HepG2 (cell line): ENCODE data around the gene CTNNA1. TPM values are rescaled to one million over a fixed set of nuclear protein-coding genes. Genes with fewer than 3 reads are reported as not detected.

ENCODE experiments used
- ATAC-seq: fragments of 200-7000 bp; cut with Tn5 transposase; 3 replicates; pipeline ENCODE4 v1.9.1; 2020; ENCODE audit warnings: mild to moderate bottlenecking, moderate library complexity
- BruUV-seq: library from RNA; stranded (reverse); fragments of 400-500 nt; replicated peaks from 2 replicates; lab custom pipeline; 2021; lab: Mats Ljungman, UMichigan
- CTCF ChIA-PET: fragments of 300-600 bp; formaldehyde crosslinking; extraction: SDS; loops from one replicate; lab custom pipeline; 2021; ENCODE audit warnings: low total read pairs, inconsistent platforms, low intra/inter-chr PET ratio; lab: Yijun Ruan, JAX
- POLR2A ChIA-PET: fragments of 350-600 bp; sonication (Branson Sonifier 250); formaldehyde crosslinking; loops from one replicate; lab custom pipeline; 2020; ENCODE audit warnings: antibody characterized with exemption, inconsistent platforms; lab: Yijun Ruan, JAX
- DNase-seq: peaks from one replicate; pipeline ENCODE4 v3.0.0-alpha.2; 2015; ENCODE audit warnings: low spot score
- FAIRE-seq: peaks from 3 replicates; lab custom pipeline; 2011; peaks lifted over from hg19 to GRCh38; lab: Jason Lieb, UNC
- H2AFZ ChIP-seq: one replicate; pipeline ENCODE4 v1.6.1; 2011; ENCODE audit warnings: low read length, inconsistent platforms
- H3K27ac ChIP-seq: fragments of 300-600 bp; 3 replicates; pipeline ENCODE4 v1.8.0; 2011; ENCODE audit warnings: mixed run types, mild to moderate bottlenecking, mixed read lengths, low read length, inconsistent platforms; ENCODE audit not compliant: insufficient read depth; ENCODE audit errors: extremely low read length
- H3K27me3 ChIP-seq, 2 experiments: fragments of 200-600 bp in 1 of 2; 2 replicates in 1 of 2; 3 replicates in 1 of 2; pipeline versions ENCODE4 v1.6.0 to v1.8.0; 2011; ENCODE audit warnings: low read length in 2 of 2, mild to moderate bottlenecking in 2 of 2, moderate library complexity in 2 of 2, inconsistent platforms in 1 of 2; ENCODE audit not compliant: insufficient read depth in 2 of 2, control insufficient read depth in 1 of 2
- H3K36me3 ChIP-seq, 2 experiments: fragments of 200-600 bp in 1 of 2; replicated peaks in 1 of 2; 2 replicates in 1 of 2; 3 replicates in 1 of 2; pipeline versions ENCODE4 v1.5.1 to v1.8.0; 2011; ENCODE audit warnings: low read length in 2 of 2, inconsistent platforms in 1 of 2; ENCODE audit not compliant: insufficient read depth in 2 of 2, control insufficient read depth in 1 of 2
- H3K4me1 ChIP-seq: 2 replicates; pipeline ENCODE4 v1.5.1; 2012; ENCODE audit warnings: low read length, inconsistent platforms; ENCODE audit not compliant: insufficient read depth
- H3K4me2 ChIP-seq: 2 replicates; pipeline ENCODE4 v1.6.0; 2011; ENCODE audit warnings: low read depth, low read length, inconsistent platforms
- H3K4me3 ChIP-seq, 3 experiments: fragments of 200-600 bp in 1 of 3; sonication (generic), shearing (Covaris generic) in 1 of 3; replicated peaks in 1 of 3; 2 replicates each; pipeline ENCODE4 v1.5.1; 2011 to 2016; ENCODE audit warnings: low read length in 3 of 3, inconsistent platforms in 2 of 3, low read depth in 2 of 3, mild to moderate bottlenecking in 2 of 3, control low read depth in 1 of 3, mixed read lengths in 1 of 3; ENCODE audit not compliant: insufficient read depth in 1 of 3
- H3K79me2 ChIP-seq: one replicate; pipeline ENCODE4 v1.6.1; 2011; ENCODE audit warnings: low read length, inconsistent platforms; ENCODE audit not compliant: insufficient read depth
- H3K9ac ChIP-seq: 2 replicates; pipeline ENCODE4 v1.6.0; 2011; ENCODE audit warnings: mild to moderate bottlenecking, low read depth, low read length, inconsistent platforms; ENCODE audit not compliant: insufficient read depth
- H3K9me3 ChIP-seq: 2 replicates; pipeline ENCODE4 v1.5.1; 2012; ENCODE audit warnings: mild to moderate bottlenecking, low read length
- H4K20me1 ChIP-seq: 2 replicates; pipeline ENCODE4 v1.6.0; 2011; ENCODE audit warnings: inconsistent platforms, mild to moderate bottlenecking, low read length, moderate library complexity; ENCODE audit not compliant: insufficient read depth
- BHLHE40 ChIP-seq: IDR thresholded peaks from 2 replicates; pipeline ENCODE4 v1.6.1; 2011; ENCODE audit warnings: low read length, improper control_type of control experiment
- CEBPG ChIP-seq: IDR thresholded peaks from 2 replicates; pipeline ENCODE4 v1.6.1; 2016
- CENPT ChIP-seq: sonication (generic); formaldehyde crosslinking; IDR thresholded peaks from 2 replicates; pipeline ENCODE4 v1.8.0; 2022; ENCODE audit warnings: low read depth, mild to moderate bottlenecking, moderate library complexity, missing genetic modification reagents
- CREB1 ChIP-seq, 2 experiments: fragments of 450-650 bp in 1 of 2; IDR thresholded peaks; 2 replicates each; pipeline ENCODE4 v1.6.1; 2016 to 2017; ENCODE audit warnings: control low read depth in 1 of 2, mild to moderate bottlenecking in 1 of 2, missing compliant biosample characterization in 1 of 2, missing genetic modification characterization in 1 of 2
- MIXL1 ChIP-seq: IDR thresholded peaks from 2 replicates; pipeline ENCODE4 v1.6.1; 2016
- SP140L ChIP-seq: sonication (generic); formaldehyde crosslinking; IDR thresholded peaks from 2 replicates; pipeline ENCODE4 v1.4.0; 2020; ENCODE audit warnings: missing genetic modification reagents, borderline replicate concordance
- ZBTB7B ChIP-seq: sonication (generic); formaldehyde crosslinking; IDR thresholded peaks from 2 replicates; pipeline ENCODE4 v1.4.0; 2020; ENCODE audit warnings: missing genetic modification reagents
- ZNF775 ChIP-seq: sonication (generic); formaldehyde crosslinking; IDR thresholded peaks from 2 replicates; pipeline ENCODE4 v1.4.0; 2020; ENCODE audit warnings: missing genetic modification reagents, mild to moderate bottlenecking, moderate library complexity, borderline replicate concordance
- in situ Hi-C: cut with HindIII; loops from 2 replicates; pipeline ENCODE4 v1.10.0; 2017; ENCODE audit warnings: low pct_unique_long_range_greater_than_20kb; ENCODE audit not compliant: extremely low pct_ligation_motif_present
- intact Hi-C: fragments of 100-400 bp; cut with micrococcal nuclease; formaldehyde crosslinking; loops from one replicate; pipeline ENCODE4 v1.10.0; 2022; ENCODE audit not compliant: unreplicated experiment
- polyA plus RNA-seq, 8 experiments: library from polyadenylated mRNA; depleted of rRNA in 3 of 8; stranded (reverse) in 7 of 8; unstranded in 1 of 8; fragments of >200 nt; fragmentation: Illumina TruSeq in 4 of 8; extraction: Trizol in 4 of 8; gene quantifications; 2 replicates each; pipeline versions ENCODE4 v1.2.1 to v1.2.3, GENCODE V29; 2011 to 2016; ENCODE audit warnings: low read depth in 4 of 8, missing spikeins in 1 of 8, mixed read lengths in 1 of 8; ENCODE audit not compliant: insufficient read depth in 1 of 8
- total RNA-seq, 5 experiments: library from RNA; depleted of rRNA; stranded (reverse); fragments of >200 nt; fragmentation: Illumina TruSeq; extraction: Trizol; gene quantifications; 2 replicates each; pipeline ENCODE4 v1.2.3, GENCODE V29; 2016; ENCODE audit warnings: low read depth in 1 of 5
- TF ChIP-seq, protein P1 (sequence below): sonication (generic); formaldehyde crosslinking; IDR thresholded peaks from 2 replicates; pipeline ENCODE4 v1.5.0; 2020; ENCODE audit warnings: missing genetic modification reagents
- TF ChIP-seq, protein P2 (sequence below): sonication (generic); formaldehyde crosslinking; IDR thresholded peaks from 2 replicates; pipeline ENCODE4 v1.8.0; 2022; ENCODE audit warnings: missing genetic modification reagents, mild to moderate bottlenecking, inconsistent platforms, borderline replicate concordance
- TF ChIP-seq, protein P3 (sequence below): sonication (generic); formaldehyde crosslinking; IDR thresholded peaks from 2 replicates; pipeline ENCODE4 v1.8.1; 2022; ENCODE audit warnings: low read depth, mild to moderate bottlenecking, missing genetic modification reagents

CTNNA1 gene
- total and polyA plus RNA-seq, 2 of the 13 experiments (the other 11 are each of a cell fraction or from before 2014, with no cell fraction given), result 66.8 to 162 TPM

DNA sequence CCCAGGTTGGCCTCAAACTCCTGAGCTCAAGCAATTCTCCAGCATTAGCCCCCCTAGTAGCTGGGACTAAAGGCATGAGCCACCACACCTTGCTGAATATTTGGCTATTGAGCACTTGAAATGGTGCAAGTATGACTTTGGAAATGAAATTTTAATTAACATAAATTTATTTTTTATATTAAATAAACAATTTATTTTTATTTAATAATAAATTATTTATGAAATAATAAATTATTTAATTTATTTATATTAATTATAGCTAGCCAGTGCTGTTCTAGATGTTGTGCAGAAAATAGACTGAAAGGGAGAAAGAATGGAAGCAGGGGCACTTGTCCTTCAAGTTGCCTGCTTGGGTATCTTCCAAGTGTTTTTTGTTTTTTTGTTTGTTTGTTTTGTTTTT lies 40.0 kb upstream of the CTNNA1 start:
- Histone ChIP-seq H3K4me1 (peaks cover 39% of the 10 kb centered on the region), H3K36me3 (no peaks in the 10 kb centered on the region), H3K4me3 (no peak overlapping the region), H3K9me3 (no peaks in the 10 kb centered on the region), H3K9ac (no peak overlapping the region), H2AFZ (no peak overlapping the region), H3K79me2 (no peaks in the 10 kb centered on the region), H3K4me2 (no peak overlapping the region), H3K27me3 (no peaks in the 10 kb centered on the region), H4K20me1 (no peaks in the 10 kb centered on the region), H3K27ac (no peak overlapping the region)
- DNase-seq (no peak), ATAC-seq (no peak), FAIRE-seq (no peak)
- intact Hi-C loops, result no loop called here
- POLR2A ChIA-PET, result no interaction called here
- CTCF ChIA-PET, result no interaction called here
- in situ Hi-C loops, result no loop called here
- no TSS peak for BruUV-seq
- TF ChIP-seq, protein P1, sequence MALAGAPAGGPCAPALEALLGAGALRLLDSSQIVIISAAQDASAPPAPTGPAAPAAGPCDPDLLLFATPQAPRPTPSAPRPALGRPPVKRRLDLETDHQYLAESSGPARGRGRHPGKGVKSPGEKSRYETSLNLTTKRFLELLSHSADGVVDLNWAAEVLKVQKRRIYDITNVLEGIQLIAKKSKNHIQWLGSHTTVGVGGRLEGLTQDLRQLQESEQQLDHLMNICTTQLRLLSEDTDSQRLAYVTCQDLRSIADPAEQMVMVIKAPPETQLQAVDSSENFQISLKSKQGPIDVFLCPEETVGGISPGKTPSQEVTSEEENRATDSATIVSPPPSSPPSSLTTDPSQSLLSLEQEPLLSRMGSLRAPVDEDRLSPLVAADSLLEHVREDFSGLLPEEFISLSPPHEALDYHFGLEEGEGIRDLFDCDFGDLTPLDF (CRISPR knock-in tag), result no peak
- TF ChIP-seq, protein P2, sequence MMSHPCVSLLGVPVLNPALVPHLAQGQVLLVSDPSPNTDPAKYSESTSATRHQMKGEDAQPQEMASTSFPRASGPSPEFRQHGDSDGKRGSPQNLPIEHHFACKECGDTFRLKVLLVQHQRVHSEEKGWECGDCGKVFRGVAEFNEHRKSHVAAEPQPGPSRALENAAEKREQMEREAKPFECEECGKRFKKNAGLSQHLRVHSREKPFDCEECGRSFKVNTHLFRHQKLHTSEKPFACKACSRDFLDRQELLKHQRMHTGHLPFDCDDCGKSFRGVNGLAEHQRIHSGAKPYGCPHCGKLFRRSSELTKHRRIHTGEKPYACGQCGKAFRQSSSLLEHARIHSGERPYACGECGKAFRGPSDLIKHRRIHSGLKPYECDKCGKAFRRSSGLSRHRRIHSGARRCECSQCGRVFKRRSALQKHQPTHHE (CRISPR knock-in tag), result no peak
- no peak for TF ChIP-seq MIXL1 (CRISPR knock-in tag)
- TF ChIP-seq ZNF775, result no peak
- no peak for TF ChIP-seq BHLHE40
- no peak for TF ChIP-seq ZBTB7B (CRISPR knock-in tag)
- TF ChIP-seq CREB1 (IDR thresholded peaks at IDR 0.05), result no peak
- no peak for TF ChIP-seq CREB1 (CRISPR knock-in tag; IDR thresholded peaks at IDR 0.05)
- no peak for TF ChIP-seq CEBPG (CRISPR knock-in tag)
- TF ChIP-seq SP140L (CRISPR knock-in tag), result no peak
- no peak for TF ChIP-seq CENPT (CRISPR knock-in tag)
- TF ChIP-seq, protein P3, sequence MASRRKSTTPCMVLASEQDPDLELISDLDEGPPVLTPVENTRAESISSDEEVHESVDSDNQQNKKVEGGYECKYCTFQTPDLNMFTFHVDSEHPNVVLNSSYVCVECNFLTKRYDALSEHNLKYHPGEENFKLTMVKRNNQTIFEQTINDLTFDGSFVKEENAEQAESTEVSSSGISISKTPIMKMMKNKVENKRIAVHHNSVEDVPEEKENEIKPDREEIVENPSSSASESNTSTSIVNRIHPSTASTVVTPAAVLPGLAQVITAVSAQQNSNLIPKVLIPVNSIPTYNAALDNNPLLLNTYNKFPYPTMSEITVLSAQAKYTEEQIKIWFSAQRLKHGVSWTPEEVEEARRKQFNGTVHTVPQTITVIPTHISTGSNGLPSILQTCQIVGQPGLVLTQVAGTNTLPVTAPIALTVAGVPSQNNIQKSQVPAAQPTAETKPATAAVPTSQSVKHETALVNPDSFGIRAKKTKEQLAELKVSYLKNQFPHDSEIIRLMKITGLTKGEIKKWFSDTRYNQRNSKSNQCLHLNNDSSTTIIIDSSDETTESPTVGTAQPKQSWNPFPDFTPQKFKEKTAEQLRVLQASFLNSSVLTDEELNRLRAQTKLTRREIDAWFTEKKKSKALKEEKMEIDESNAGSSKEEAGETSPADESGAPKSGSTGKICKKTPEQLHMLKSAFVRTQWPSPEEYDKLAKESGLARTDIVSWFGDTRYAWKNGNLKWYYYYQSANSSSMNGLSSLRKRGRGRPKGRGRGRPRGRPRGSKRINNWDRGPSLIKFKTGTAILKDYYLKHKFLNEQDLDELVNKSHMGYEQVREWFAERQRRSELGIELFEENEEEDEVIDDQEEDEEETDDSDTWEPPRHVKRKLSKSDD (CRISPR knock-in tag), result no peak
